ENCODE measurements around the gene TMEM121.

TMEM121 gene

GRCh38 chr14:105531088-105531893, 4.9 kb downstream of the TMEM121 start:
- H3K27me3 ChIP-seq (ENCODE audit: control insufficient read depth, insufficient read depth, low read length): no peaks in the 10 kb centered on the region
- H3K9me3 ChIP-seq (ENCODE audit: control insufficient read depth, insufficient read depth, low read length): peaks cover 16% of the 10 kb centered on the region
- H3K27ac ChIP-seq (ENCODE audit: low read length): no peak overlapping the region
- WGBS (ENCODE audit: insufficient coverage, insufficient read length): no CpG with 5 or more reads among the region's 30 CpGs
- H3K4me3 ChIP-seq (ENCODE audit: low read length): no peak overlapping the region
- no peaks in the 10 kb centered on the region; the same call in 1 of the 2 replicates for H3K36me3 ChIP-seq (ENCODE audit: control insufficient read depth, insufficient read depth, low read length)
- H3K4me1 ChIP-seq (ENCODE audit: control insufficient read depth, insufficient read depth, low read length): no peaks in the 10 kb centered on the region; the same call in 1 of the 2 replicates
- no peak for DNase-seq (ENCODE audit: low read depth, low spot score)

- no peak overlapping the region for H3K4me3 ChIP-seq (ENCODE audit: low read length)
- H3K36me3 ChIP-seq (ENCODE audit: control insufficient read depth, insufficient read depth, low read length): no peaks in the 10 kb centered on the region; the same call in 1 of the 2 replicates
- no CpG with 5 or more reads among the region's 19 CpGs for WGBS (ENCODE audit: insufficient coverage, insufficient read length)
- no peaks in the 10 kb centered on the region; the same call in 1 of the 2 replicates for H3K4me1 ChIP-seq (ENCODE audit: control insufficient read depth, insufficient read depth, low read length)
- DNase-seq (ENCODE audit: low read depth, low spot score): no peak
- H3K27me3 ChIP-seq (ENCODE audit: control insufficient read depth, insufficient read depth, low read length): no peaks in the 10 kb centered on the region
- peaks cover 19% of the 10 kb centered on the region for H3K9me3 ChIP-seq (ENCODE audit: control insufficient read depth, insufficient read depth, low read length)
- no peak overlapping the region for H3K27ac ChIP-seq (ENCODE audit: low read length)
Measured at GRCh38 chr14:105531894-105532623, 5.7 kb downstream of the TMEM121 start.

GRCh38 chr14:105532735-105533141, 6.4 kb downstream of the TMEM121 start:
- H3K27ac ChIP-seq (ENCODE audit: low read length): no peak overlapping the region
- no CpG with 5 or more reads among the region's 10 CpGs for WGBS (ENCODE audit: insufficient coverage, insufficient read length)
- no peak overlapping the region for H3K4me3 ChIP-seq (ENCODE audit: low read length)
- H3K9me3 ChIP-seq (ENCODE audit: control insufficient read depth, insufficient read depth, low read length): peaks cover 19% of the 10 kb centered on the region
- DNase-seq (ENCODE audit: low read depth, low spot score): no peak
- H3K4me1 ChIP-seq (ENCODE audit: control insufficient read depth, insufficient read depth, low read length): no peaks in the 10 kb centered on the region; the same call in 1 of the 2 replicates
- H3K27me3 ChIP-seq (ENCODE audit: control insufficient read depth, insufficient read depth, low read length): no peaks in the 10 kb centered on the region
- H3K36me3 ChIP-seq (ENCODE audit: control insufficient read depth, insufficient read depth, low read length): no peaks in the 10 kb centered on the region; the same call in 1 of the 2 replicates

- H3K9me3 ChIP-seq (ENCODE audit: control insufficient read depth, insufficient read depth, low read length): peaks cover 19% of the 10 kb centered on the region
- H3K27me3 ChIP-seq (ENCODE audit: control insufficient read depth, insufficient read depth, low read length): no peaks in the 10 kb centered on the region
- no peak overlapping the region for H3K4me3 ChIP-seq (ENCODE audit: low read length)
- H3K4me1 ChIP-seq (ENCODE audit: control insufficient read depth, insufficient read depth, low read length): no peaks in the 10 kb centered on the region; the same call in 1 of the 2 replicates
- H3K27ac ChIP-seq (ENCODE audit: low read length): no peak overlapping the region
- no CpG with 5 or more reads among the region's 9 CpGs for WGBS (ENCODE audit: insufficient coverage, insufficient read length)
- no peaks in the 10 kb centered on the region; the same call in 1 of the 2 replicates for H3K36me3 ChIP-seq (ENCODE audit: control insufficient read depth, insufficient read depth, low read length)
- DNase-seq (ENCODE audit: low read depth, low spot score): no peak
Measured at GRCh38 chr14:105533391-105533790, 7.0 kb downstream of the TMEM121 start.

- Histone ChIP-seq H3K4me3 (ENCODE audit: low read length) (no peak overlapping the region), H3K27me3 (ENCODE audit: control insufficient read depth, insufficient read depth, low read length) (no peaks in the 10 kb centered on the region), H3K9me3 (ENCODE audit: control insufficient read depth, insufficient read depth, low read length) (peaks cover 19% of the 10 kb centered on the region), H3K4me1 (ENCODE audit: control insufficient read depth, insufficient read depth, low read length) (no peaks in the 10 kb centered on the region; the same call in 1 of the 2 replicates), H3K36me3 (ENCODE audit: control insufficient read depth, insufficient read depth, low read length) (no peaks in the 10 kb centered on the region; the same call in 1 of the 2 replicates), H3K27ac (ENCODE audit: low read length) (no peak overlapping the region)
- no peak for DNase-seq (ENCODE audit: low read depth, low spot score)
- WGBS (ENCODE audit: insufficient coverage, insufficient read length): 100% methylated on average over 2 of the region's 21 CpGs
Measured at GRCh38 chr14:105533811-105534498, 7.6 kb downstream of the TMEM121 start.

GRCh38 chr14:105534586-105534985, 8.2 kb downstream of the TMEM121 start:
- H3K27me3 ChIP-seq (ENCODE audit: control insufficient read depth, insufficient read depth, low read length): no peaks in the 10 kb centered on the region
- no peak overlapping the region for H3K27ac ChIP-seq (ENCODE audit: low read length)
- no peak overlapping the region for H3K4me3 ChIP-seq (ENCODE audit: low read length)
- no peak for DNase-seq (ENCODE audit: low read depth, low spot score)
- H3K4me1 ChIP-seq (ENCODE audit: control insufficient read depth, insufficient read depth, low read length): no peaks in the 10 kb centered on the region
- H3K36me3 ChIP-seq (ENCODE audit: control insufficient read depth, insufficient read depth, low read length): no peaks in the 10 kb centered on the region; the same call in 1 of the 2 replicates
- WGBS (ENCODE audit: insufficient coverage, insufficient read length): no CpG with 5 or more reads among the region's 13 CpGs
- H3K9me3 ChIP-seq (ENCODE audit: control insufficient read depth, insufficient read depth, low read length): peaks cover 16% of the 10 kb centered on the region

GRCh38 chr14:105536051-105536450, 9.7 kb downstream of the TMEM121 start:
- no peak overlapping the region for H3K4me3 ChIP-seq (ENCODE audit: low read length)
- no peak for DNase-seq (ENCODE audit: low read depth, low spot score)
- peaks cover 16% of the 10 kb centered on the region for H3K9me3 ChIP-seq (ENCODE audit: control insufficient read depth, insufficient read depth, low read length)
- no peaks in the 10 kb centered on the region for H3K4me1 ChIP-seq (ENCODE audit: control insufficient read depth, insufficient read depth, low read length)
- no peak overlapping the region for H3K27ac ChIP-seq (ENCODE audit: low read length)
- no peaks in the 10 kb centered on the region; the same call in 1 of the 2 replicates for H3K36me3 ChIP-seq (ENCODE audit: control insufficient read depth, insufficient read depth, low read length)
- no peaks in the 10 kb centered on the region for H3K27me3 ChIP-seq (ENCODE audit: control insufficient read depth, insufficient read depth, low read length)
- WGBS (ENCODE audit: insufficient coverage, insufficient read length): no CpG with 5 or more reads among the region's 7 CpGs

GRCh38 chr14:105536691-105537579, 10.6 kb downstream of the TMEM121 start:
- Histone ChIP-seq H3K4me1 (ENCODE audit: control insufficient read depth, insufficient read depth, low read length) (no peaks in the 10 kb centered on the region), H3K4me3 (ENCODE audit: low read length) (no peak overlapping the region), H3K27ac (ENCODE audit: low read length) (no peak overlapping the region), H3K36me3 (ENCODE audit: control insufficient read depth, insufficient read depth, low read length) (no peaks in the 10 kb centered on the region; the same call in 1 of the 2 replicates), H3K27me3 (ENCODE audit: control insufficient read depth, insufficient read depth, low read length) (no peaks in the 10 kb centered on the region), H3K9me3 (ENCODE audit: control insufficient read depth, insufficient read depth, low read length) (peaks cover 20% of the 10 kb centered on the region)
- DNase-seq (ENCODE audit: low read depth, low spot score): no peak
- 100% methylated on average over 4 of the region's 34 CpGs for WGBS (ENCODE audit: insufficient coverage, insufficient read length)

- no CpG with 5 or more reads among the region's 30 CpGs for WGBS (ENCODE audit: insufficient coverage, insufficient read length)
- H3K4me3 ChIP-seq (ENCODE audit: low read length): no peak overlapping the region
- no peaks in the 10 kb centered on the region for H3K4me1 ChIP-seq (ENCODE audit: control insufficient read depth, insufficient read depth, low read length)
- no peaks in the 10 kb centered on the region for H3K27me3 ChIP-seq (ENCODE audit: control insufficient read depth, insufficient read depth, low read length)
- no peaks in the 10 kb centered on the region; the same call in 1 of the 2 replicates for H3K36me3 ChIP-seq (ENCODE audit: control insufficient read depth, insufficient read depth, low read length)
- peaks cover 20% of the 10 kb centered on the region for H3K9me3 ChIP-seq (ENCODE audit: control insufficient read depth, insufficient read depth, low read length)
- no peak overlapping the region for H3K27ac ChIP-seq (ENCODE audit: low read length)
- peak; percentile 7 for DNase-seq (ENCODE audit: low read depth, low spot score)
Measured at GRCh38 chr14:105537580-105538474, 11.4 kb downstream of the TMEM121 start.
